Activated CD8-positive, alpha-beta T cell treated with anti-CD3 and anti-CD28 coated beads for 36 hours (primary cell): ENCODE data around the gene PRELID3B. TPM values are rescaled to one million over a fixed set of nuclear protein-coding genes. Genes with fewer than 3 reads are reported as not detected.

Experiments used
- ATAC-seq: fragments of 200-7000 bp; cut with Tn5 transposase; one replicate; pipeline ENCODE4 v1.10.0; 2021; ENCODE audit warnings: mild to moderate bottlenecking, moderate library complexity
- CTCF ChIA-PET: fragments of 350-600 bp; sonication (Branson Sonifier 250); formaldehyde crosslinking; loops from one replicate; lab custom pipeline; 2021; ENCODE audit warnings: antibody characterized with exemption; lab: Charles Lee
- POLR2A ChIA-PET: fragments of 350-600 bp; sonication (Branson Sonifier 250); formaldehyde crosslinking; loops from one replicate; lab custom pipeline; 2021; ENCODE audit warnings: antibody characterized with exemption; lab: Charles Lee
- DNase-seq: peaks from one replicate; pipeline ENCODE4 v3.0.0-alpha.2; 2020
- H3K27ac Mint-ChIP-seq: one replicate; pipeline ENCODE4 v1.8.0; 2021; ENCODE audit warnings: mild to moderate bottlenecking, mixed read lengths
- H3K27me3 Mint-ChIP-seq: one replicate; pipeline ENCODE4 v1.8.0; 2021; ENCODE audit warnings: mixed read lengths
- H3K36me3 Mint-ChIP-seq: one replicate; pipeline ENCODE4 v1.8.0; 2021; ENCODE audit warnings: low read depth, mixed read lengths
- H3K4me1 Mint-ChIP-seq: one replicate; pipeline ENCODE4 v1.8.0; 2021; ENCODE audit warnings: low read depth, mixed read lengths
- H3K4me3 Mint-ChIP-seq: one replicate; pipeline ENCODE4 v1.8.0; 2021; ENCODE audit warnings: mild to moderate bottlenecking, moderate library complexity, mixed read lengths
- H3K9me3 Mint-ChIP-seq: one replicate; pipeline ENCODE4 v1.8.0; 2021; ENCODE audit warnings: mixed read lengths
- intact Hi-C: fragments of 100-400 bp; cut with micrococcal nuclease; formaldehyde crosslinking; loops from one replicate; pipeline ENCODE4 v1.10.0; 2022
- total RNA-seq, 2 experiments: library from RNA; stranded (reverse); gene quantifications; one replicate each; pipeline ENCODE4 v1.2.3, GENCODE V29; 2021
- TF ChIP-seq, protein P1 (sequence below): fragments of 200-600 bp; IDR thresholded peaks from one replicate; pipeline ENCODE4 v1.8.0; 2022; ENCODE audit warnings: antibody characterized with exemption, mild to moderate bottlenecking

Gene PRELID3B
- total RNA-seq, 2 experiments from 2014 or later: 140 to 145 TPM

DNA sequence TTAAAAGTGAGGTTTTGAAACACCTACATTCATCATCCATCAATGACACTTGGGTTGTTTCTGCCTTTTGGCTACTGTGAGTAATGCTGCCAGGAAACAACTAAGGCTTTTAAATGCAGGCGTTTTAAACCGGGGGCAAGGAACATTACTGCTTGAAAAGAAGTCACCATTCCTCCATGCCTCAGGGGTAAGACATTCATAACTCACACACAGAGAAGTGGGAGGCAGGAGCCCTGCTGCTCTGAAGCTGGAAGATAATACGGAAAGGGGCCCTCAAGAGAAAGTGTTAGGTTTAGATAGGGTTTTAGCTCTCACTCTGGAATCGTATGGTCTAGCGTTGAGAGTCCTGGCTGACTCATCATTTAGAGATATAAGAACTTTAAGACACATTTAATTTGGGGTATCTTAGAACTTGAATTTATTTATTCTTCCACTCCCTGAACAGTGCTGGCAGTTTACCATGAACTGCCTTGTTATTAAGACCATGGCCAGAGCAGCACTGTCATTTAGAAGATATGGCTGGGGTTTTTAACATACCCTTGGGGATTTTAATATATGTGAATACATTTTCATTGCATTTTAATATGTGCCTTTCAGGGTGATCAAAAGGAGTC, 21.5 kb downstream of the PRELID3B start:
- DNase-seq (no peak), ATAC-seq (no peak)
- ChIA-PET POLR2A (interaction anchor here (1.2 to 3.1 kb wide), 2 partner anchors 8 to 11 kb away, joined by 4 to 18 read pairs; partner anchors contain the start of gene ATP5F1E), CTCF (no interaction called here)
- intact Hi-C loops: no loop called here
- Mint-ChIP-seq H3K9me3 (no peaks in the 10 kb centered on the region), H3K4me3 (no peak overlapping the region), H3K4me1 (peaks cover 26% of the 10 kb centered on the region), H3K36me3 (peaks cover 21% of the 10 kb centered on the region), H3K27ac (no peak overlapping the region), H3K27me3 (no peaks in the 10 kb centered on the region)
- TF ChIP-seq, protein P1, sequence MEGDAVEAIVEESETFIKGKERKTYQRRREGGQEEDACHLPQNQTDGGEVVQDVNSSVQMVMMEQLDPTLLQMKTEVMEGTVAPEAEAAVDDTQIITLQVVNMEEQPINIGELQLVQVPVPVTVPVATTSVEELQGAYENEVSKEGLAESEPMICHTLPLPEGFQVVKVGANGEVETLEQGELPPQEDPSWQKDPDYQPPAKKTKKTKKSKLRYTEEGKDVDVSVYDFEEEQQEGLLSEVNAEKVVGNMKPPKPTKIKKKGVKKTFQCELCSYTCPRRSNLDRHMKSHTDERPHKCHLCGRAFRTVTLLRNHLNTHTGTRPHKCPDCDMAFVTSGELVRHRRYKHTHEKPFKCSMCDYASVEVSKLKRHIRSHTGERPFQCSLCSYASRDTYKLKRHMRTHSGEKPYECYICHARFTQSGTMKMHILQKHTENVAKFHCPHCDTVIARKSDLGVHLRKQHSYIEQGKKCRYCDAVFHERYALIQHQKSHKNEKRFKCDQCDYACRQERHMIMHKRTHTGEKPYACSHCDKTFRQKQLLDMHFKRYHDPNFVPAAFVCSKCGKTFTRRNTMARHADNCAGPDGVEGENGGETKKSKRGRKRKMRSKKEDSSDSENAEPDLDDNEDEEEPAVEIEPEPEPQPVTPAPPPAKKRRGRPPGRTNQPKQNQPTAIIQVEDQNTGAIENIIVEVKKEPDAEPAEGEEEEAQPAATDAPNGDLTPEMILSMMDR: no peak

DNA sequence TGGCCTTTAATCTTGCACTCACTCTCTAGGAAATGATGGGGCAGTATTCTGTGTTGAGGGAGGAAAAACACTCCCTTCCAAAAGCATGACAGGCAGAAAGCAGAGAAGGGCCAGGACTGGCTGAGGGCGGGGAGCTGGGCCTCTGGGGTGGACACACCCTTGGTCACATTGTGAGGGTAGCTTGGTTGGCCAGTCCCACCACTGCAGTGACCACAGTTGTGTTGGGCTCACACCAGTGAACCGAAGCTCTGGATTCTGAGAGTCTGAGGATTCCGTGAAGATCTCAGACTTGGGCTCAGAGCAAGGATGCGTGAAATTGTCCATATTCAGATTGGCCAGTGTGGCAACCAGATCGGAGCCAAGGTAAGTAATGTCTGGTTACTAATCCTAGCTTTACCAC, 23.4 kb downstream of the PRELID3B start, which contains the start of gene TUBB1:
TUBB1 (plus strand) TSS at position 213 of the 400 bp plus-strand sequence; CDS start at position 307, 94 bp downstream.
- Mint-ChIP-seq H3K36me3 (peaks cover 9% of the 10 kb centered on the region), H3K4me3 (no peak within 1 kb of the TSS), H3K27ac (no peak within 1 kb of the TSS), H3K27me3 (no peaks in the 10 kb centered on the region), H3K4me1 (peaks cover 27% of the 10 kb centered on the region), H3K9me3 (no peaks in the 10 kb centered on the region)
- ATAC-seq: no peak
- ChIA-PET CTCF (interaction anchor here (1.2 to 1.3 kb wide), 2 partner anchors 188 to 189 kb away, joined by 3 to 4 read pairs; no protein-coding TSS in a partner anchor), POLR2A (interaction anchor here (2.9 to 3.1 kb wide), 2 partner anchors 8 to 13 kb away, joined by 9 to 13 read pairs; partner anchors contain the start of gene ATP5F1E)
- no peak for DNase-seq
- TF ChIP-seq, protein P1: no peak
- intact Hi-C loops: no loop called here

DNA sequence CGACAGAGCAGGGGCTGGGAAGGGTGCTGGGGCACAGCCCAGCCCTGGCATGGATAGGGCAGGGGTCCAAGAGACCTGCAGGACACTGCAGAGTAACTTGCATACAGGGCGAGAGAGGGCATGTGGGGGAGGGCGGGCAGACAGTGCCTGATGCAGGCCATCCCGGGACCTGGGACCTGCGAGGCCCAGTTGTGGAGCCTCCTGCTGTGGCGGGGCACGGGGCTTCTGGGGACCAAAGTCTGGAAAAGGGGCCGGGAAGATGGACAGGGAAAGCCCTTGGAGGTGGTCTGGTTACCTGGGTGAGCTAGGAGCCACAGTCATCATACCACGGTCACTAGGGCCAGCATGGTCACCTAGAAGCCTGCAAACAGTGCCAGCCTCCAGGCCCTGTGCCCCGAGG, 23.8 kb downstream of the PRELID3B start:
- Mint-ChIP-seq H3K4me1 (peaks cover 31% of the 10 kb centered on the region), H3K36me3 (peaks cover 9% of the 10 kb centered on the region), H3K9me3 (no peaks in the 10 kb centered on the region), H3K27me3 (no peaks in the 10 kb centered on the region), H3K4me3 (no peak overlapping the region), H3K27ac (no peak overlapping the region)
- ATAC-seq: no peak
- intact Hi-C loops: no loop called here
- ChIA-PET CTCF (no interaction called here), POLR2A (interaction anchor here (2.9 to 3.1 kb wide), 2 partner anchors 8 to 13 kb away, joined by 9 to 13 read pairs; partner anchors contain the start of gene ATP5F1E)
- DNase-seq: no peak
- TF ChIP-seq, protein P1: no peak

DNA sequence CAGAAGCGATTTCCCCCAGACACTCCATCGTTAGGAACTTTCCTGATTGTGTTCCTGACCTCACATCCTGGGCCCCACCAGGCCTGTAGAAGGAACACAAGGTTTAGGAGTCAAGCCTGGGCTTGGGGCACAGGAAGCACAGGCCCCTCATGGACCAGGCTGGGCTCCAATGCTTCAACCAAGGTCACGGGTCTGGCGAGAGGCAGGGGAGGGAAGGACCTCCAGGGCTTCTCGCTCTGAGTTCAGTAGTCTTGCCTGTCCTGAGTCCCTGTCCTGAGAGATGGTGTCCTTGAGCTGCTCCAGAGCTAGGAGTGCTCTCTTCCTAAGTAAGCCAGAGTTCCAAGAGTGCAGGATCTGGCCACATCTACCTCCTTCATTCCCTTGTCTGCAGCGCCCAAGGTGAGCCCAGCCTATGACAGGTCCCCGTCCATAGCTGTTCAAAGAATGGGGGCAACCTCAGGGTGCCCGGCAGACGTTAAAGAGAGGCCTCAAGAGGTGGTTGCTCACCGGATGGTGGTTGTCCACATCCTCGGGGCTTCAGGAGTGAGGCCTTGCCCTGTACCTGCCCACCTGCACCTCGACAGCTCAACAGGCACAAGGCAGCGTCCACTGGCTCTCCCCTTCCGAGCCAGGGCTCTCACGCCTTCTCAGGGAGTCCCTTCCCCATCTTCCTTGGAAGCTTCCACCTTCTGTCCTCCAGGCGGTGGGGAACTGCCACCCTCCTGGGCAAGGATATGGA, 24.9 kb downstream of the PRELID3B start:
- POLR2A ChIA-PET: interaction anchor here (0.6 to 3.1 kb wide), 3 partner anchors 9 to 184 kb away, joined by 4 to 13 read pairs (median 9); partner anchors contain the start of gene ATP5F1E
- no peak overlapping the region for H3K27ac Mint-ChIP-seq

More for the DNA sequence above, 24.9 kb downstream of the PRELID3B start:
- ATAC-seq: no peak
- CTCF ChIA-PET: no interaction called here
- peaks cover 4% of the 10 kb centered on the region for H3K36me3 Mint-ChIP-seq
- no peak for DNase-seq
- no peaks in the 10 kb centered on the region for H3K9me3 Mint-ChIP-seq
- TF ChIP-seq, protein P1: no peak
- no peaks in the 10 kb centered on the region for H3K27me3 Mint-ChIP-seq
- H3K4me3 Mint-ChIP-seq: no peak overlapping the region
- intact Hi-C loops: no loop called here
- H3K4me1 Mint-ChIP-seq: peaks cover 38% of the 10 kb centered on the region
